ENCODE data around the gene CFAP97. TPM values are rescaled to one million over a fixed set of nuclear protein-coding genes. Genes with fewer than 3 reads are reported as not detected.

Gene CFAP97
- total RNA-seq, 1 experiment from 2014 or later = 27.7 TPM

DNA sequence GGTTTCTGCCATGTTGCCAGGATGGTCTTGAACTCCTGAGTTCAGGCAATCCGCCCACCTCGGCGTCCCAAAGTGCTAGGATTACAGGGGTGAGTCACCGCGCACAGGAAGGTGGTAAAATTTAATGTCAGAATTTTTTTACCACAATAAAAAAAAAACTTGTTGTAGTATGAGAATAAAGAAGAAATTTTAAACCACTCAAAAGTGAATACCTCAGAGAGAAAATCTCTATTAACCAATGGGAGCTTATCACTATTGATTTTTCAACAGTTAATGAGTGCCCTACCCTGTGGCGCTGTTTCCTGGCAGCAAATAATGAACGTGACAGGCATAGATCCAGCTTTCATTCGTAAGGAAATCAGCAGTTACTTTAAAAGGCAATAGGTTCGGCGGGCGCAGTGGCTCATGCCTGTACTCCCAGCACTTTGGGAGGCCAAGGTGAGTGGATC is 93.4 kb downstream of the CFAP97 start:
- no peak for DNase-seq (ENCODE audit: low spot score)

- no peak for DNase-seq (ENCODE audit: low spot score)
These were observed 94.1 kb downstream of the CFAP97 start for GRCh38 chr4:185109736-185110135.

Other genes with a start within 250 kb of the CFAP97 start
- not detected in 2 replicates for gene HELT, start 185.5 kb downstream of the CFAP97 start, total RNA-seq (2014; rRNA removed; shearing (Covaris generic))
- 9.9 and 12.8 TPM in 2 replicates for gene SLC25A4, start 60.7 kb downstream of the CFAP97 start, total RNA-seq (2014; rRNA removed; shearing (Covaris generic))
- gene SNX25, start 5.6 kb upstream of the CFAP97 start, total RNA-seq (2014; rRNA removed; shearing (Covaris generic)) = 8.3 and 8.8 TPM in 2 replicates
- gene LRP2BP, start 191.9 kb upstream of the CFAP97 start, total RNA-seq (2014; rRNA removed; shearing (Covaris generic)) = 0.35 and 0.39 TPM in 2 replicates
- gene ANKRD37, start 192.8 kb upstream of the CFAP97 start, total RNA-seq (2014; rRNA removed; shearing (Covaris generic)) = 6.4 and 9.5 TPM in 2 replicates
- gene UFSP2, start 222.0 kb upstream of the CFAP97 start, total RNA-seq (2014; rRNA removed; shearing (Covaris generic)) = 38.9 and 39.7 TPM in 2 replicates

Measured in H4 (cell line).